Suprapubic skin (tissue), 3 donors: ENCODE measurements around the gene TNFRSF19.

ENCODE experiments used
- EP300 ChIP-seq: sonication (generic); formaldehyde crosslinking; IDR thresholded peaks from one replicate; pipeline ENCODE4 v1.6.1; 2017; ENCODE audit warnings: antibody characterized with exemption
- POLR2A ChIP-seq, 2 donors: fragments of 450-650 bp; IDR thresholded peaks; one replicate each; pipeline ENCODE4 v1.6.1; 2017; ENCODE audit warnings: antibody characterized with exemption in 2 of 2, mild to moderate bottlenecking in 2 of 2, moderate library complexity in 2 of 2
- TF ChIP-seq, protein P1 (sequence below), 2 donors: fragments of 200-600 bp in 1 of 2; fragments of 450-650 bp in 1 of 2; sonication (generic) in 1 of 2; IDR thresholded peaks; one replicate each; pipeline ENCODE4 v1.5.1; 2016 to 2019; ENCODE audit warnings: antibody characterized with exemption in 2 of 2, mild to moderate bottlenecking in 1 of 2, moderate library complexity in 1 of 2

DNA sequence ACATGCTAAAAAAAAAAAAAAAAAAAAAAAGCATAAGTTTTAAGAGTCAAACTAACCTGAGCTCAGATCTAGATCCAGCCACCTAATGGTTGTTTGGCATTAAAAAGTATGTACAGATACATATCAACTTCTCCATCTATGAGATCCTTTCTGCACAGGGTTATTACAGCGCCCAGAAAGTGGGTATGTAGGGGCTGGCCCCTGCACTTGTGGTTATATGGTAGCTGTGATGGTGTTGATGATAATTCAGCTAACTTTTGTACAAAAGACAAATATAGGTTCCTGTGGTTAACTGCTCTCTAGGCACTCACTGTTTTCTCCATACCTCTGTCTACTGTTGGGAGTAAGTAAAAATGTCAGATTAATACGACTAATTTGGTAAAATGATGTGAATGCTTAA is 81.7 kb downstream of the TNFRSF19 start:
- TF ChIP-seq, protein P1, sequence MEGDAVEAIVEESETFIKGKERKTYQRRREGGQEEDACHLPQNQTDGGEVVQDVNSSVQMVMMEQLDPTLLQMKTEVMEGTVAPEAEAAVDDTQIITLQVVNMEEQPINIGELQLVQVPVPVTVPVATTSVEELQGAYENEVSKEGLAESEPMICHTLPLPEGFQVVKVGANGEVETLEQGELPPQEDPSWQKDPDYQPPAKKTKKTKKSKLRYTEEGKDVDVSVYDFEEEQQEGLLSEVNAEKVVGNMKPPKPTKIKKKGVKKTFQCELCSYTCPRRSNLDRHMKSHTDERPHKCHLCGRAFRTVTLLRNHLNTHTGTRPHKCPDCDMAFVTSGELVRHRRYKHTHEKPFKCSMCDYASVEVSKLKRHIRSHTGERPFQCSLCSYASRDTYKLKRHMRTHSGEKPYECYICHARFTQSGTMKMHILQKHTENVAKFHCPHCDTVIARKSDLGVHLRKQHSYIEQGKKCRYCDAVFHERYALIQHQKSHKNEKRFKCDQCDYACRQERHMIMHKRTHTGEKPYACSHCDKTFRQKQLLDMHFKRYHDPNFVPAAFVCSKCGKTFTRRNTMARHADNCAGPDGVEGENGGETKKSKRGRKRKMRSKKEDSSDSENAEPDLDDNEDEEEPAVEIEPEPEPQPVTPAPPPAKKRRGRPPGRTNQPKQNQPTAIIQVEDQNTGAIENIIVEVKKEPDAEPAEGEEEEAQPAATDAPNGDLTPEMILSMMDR (IDR thresholded peaks at IDR 0.05): no peak
- no peak for TF ChIP-seq EP300
- no peak for TF ChIP-seq POLR2A (IDR thresholded peaks at IDR 0.05)
